Endothelial cell of umbilical vein (primary cell): Measurements from ENCODE around the gene PPM1L. TPM values are rescaled to one million over a fixed set of nuclear protein-coding genes. Genes with fewer than 3 reads are reported as not detected.

Source experiments
- BruUV-seq: library from RNA; stranded (reverse); fragments of 400-500 nt; replicated peaks from 2 replicates; lab custom pipeline; 2021; lab: Mats Ljungman, UMichigan
- CTCF ChIA-PET: fragments of 300-600, 350-600 bp; sonication (Branson Sonifier 250); formaldehyde crosslinking; loops from one replicate; lab custom pipeline; 2021; ENCODE audit warnings: antibody characterized with exemption, inconsistent platforms; lab: Charles Lee
- POLR2A ChIA-PET: fragments of 300-600, 350-600 bp; sonication (Branson Sonifier 250); formaldehyde crosslinking; loops from one replicate; lab custom pipeline; 2021; ENCODE audit warnings: antibody characterized with exemption, inconsistent platforms; lab: Charles Lee
- DNase-seq: peaks from one replicate; pipeline ENCODE4 v3.0.0-alpha.2; 2011; ENCODE audit warnings: low read depth, low spot score
- FAIRE-seq: peaks from 2 replicates; lab custom pipeline; 2011; peaks lifted over from hg19 to GRCh38; lab: Jason Lieb, UNC
- H2AFZ ChIP-seq: 2 replicates; pipeline ENCODE4 v1.6.0; 2012; ENCODE audit warnings: low read depth, low read length, control low read depth, inconsistent platforms
- H3K27ac ChIP-seq: 2 replicates; pipeline ENCODE4 v1.5.1; 2011; ENCODE audit warnings: low read depth, mild to moderate bottlenecking, control low read depth, low read length, moderate library complexity; ENCODE audit not compliant: insufficient read depth
- H3K27me3 ChIP-seq, 2 experiments: 2 replicates each; pipeline versions ENCODE4 v1.6.0 to v1.6.1; 2011; ENCODE audit warnings: low read length in 2 of 2, mixed read lengths in 1 of 2; ENCODE audit not compliant: control insufficient read depth in 2 of 2, insufficient read depth in 2 of 2
- H3K36me3 ChIP-seq, 2 experiments: 2 replicates in 1 of 2; 3 replicates in 1 of 2; pipeline ENCODE4 v1.5.1; 2011; ENCODE audit warnings: low read length in 2 of 2, mild to moderate bottlenecking in 1 of 2, moderate library complexity in 1 of 2; ENCODE audit not compliant: control insufficient read depth in 2 of 2, insufficient read depth in 2 of 2; ENCODE audit errors: extremely low read depth in 1 of 2
- H3K4me1 ChIP-seq: 3 replicates; pipeline ENCODE4 v1.5.1; 2011; ENCODE audit warnings: mild to moderate bottlenecking, low read length; ENCODE audit not compliant: control insufficient read depth, insufficient read depth; ENCODE audit errors: extremely low read depth
- H3K4me2 ChIP-seq: 2 replicates; pipeline ENCODE4 v1.6.1; 2011; ENCODE audit warnings: low read length, control low read depth, mixed read lengths; ENCODE audit not compliant: insufficient read depth
- H3K4me3 ChIP-seq, 3 experiments: fragments of 200-600 bp in 1 of 3; sonication (generic), shearing (Covaris generic) in 1 of 3; replicated peaks in 1 of 3; 2 replicates each; pipeline ENCODE4 v1.5.1; 2011 to 2016; ENCODE audit warnings: control low read depth in 3 of 3, low read length in 3 of 3, mild to moderate bottlenecking in 2 of 3, inconsistent platforms in 1 of 3, low read depth in 1 of 3, moderate library complexity in 1 of 3; ENCODE audit not compliant: insufficient read depth in 1 of 3
- H3K79me2 ChIP-seq: 2 replicates; pipeline ENCODE4 v1.6.0; 2012; ENCODE audit warnings: low read length, inconsistent platforms; ENCODE audit not compliant: control insufficient read depth, insufficient read depth
- H3K9ac ChIP-seq: replicated peaks from 2 replicates; pipeline ENCODE3; 2011; ENCODE audit warnings: low read length, control low read depth; ENCODE audit not compliant: insufficient read depth; ENCODE audit errors: extremely low read depth
- H3K9me1 ChIP-seq: replicated peaks from 3 replicates; pipeline ENCODE4 v1.6.0; 2011; ENCODE audit warnings: mild to moderate bottlenecking, low read length; ENCODE audit not compliant: control insufficient read depth, insufficient read depth; ENCODE audit errors: extremely low read depth
- H3K9me3 ChIP-seq: replicated peaks from 2 replicates; pipeline ENCODE4 v1.5.1; 2012; ENCODE audit warnings: low read length, inconsistent platforms; ENCODE audit not compliant: control insufficient read depth, insufficient read depth
- H4K20me1 ChIP-seq: replicated peaks from 2 replicates; pipeline ENCODE3; 2011; ENCODE audit warnings: mild to moderate bottlenecking, low read length; ENCODE audit not compliant: control insufficient read depth, insufficient read depth; ENCODE audit errors: extremely low read depth
- CTCF ChIP-seq, 2 donors: IDR thresholded peaks; 1 replicate in 1 of 2; 2 replicates in 1 of 2; pipeline ENCODE4 v1.5.1; 2011; ENCODE audit warnings: low read length in 2 of 2, mild to moderate bottlenecking in 2 of 2, moderate library complexity in 2 of 2, control low read depth in 1 of 2, inconsistent platforms in 1 of 2, low read depth in 1 of 2; ENCODE audit not compliant: insufficient read depth in 1 of 2; ENCODE audit errors: extremely low read depth in 1 of 2
- EZH2 ChIP-seq: IDR thresholded peaks from 2 replicates; pipeline ENCODE4 v1.6.1; 2012; ENCODE audit warnings: borderline replicate concordance, low read depth, mild to moderate bottlenecking, moderate library complexity, low read length, inconsistent platforms; ENCODE audit not compliant: severe bottlenecking
- FOS ChIP-seq: IDR thresholded peaks from 2 replicates; pipeline ENCODE4 v1.6.1; 2011; ENCODE audit warnings: mild to moderate bottlenecking, low read length, moderate library complexity, borderline replicate concordance; ENCODE audit not compliant: insufficient read depth
- JUN ChIP-seq: IDR thresholded peaks from 2 replicates; pipeline ENCODE4 v1.6.1; 2011; ENCODE audit warnings: borderline replicate concordance, low read depth; ENCODE audit not compliant: insufficient read length, insufficient read depth
- MAX ChIP-seq: IDR thresholded peaks from 2 replicates; pipeline ENCODE4 v1.6.1; 2011; ENCODE audit not compliant: insufficient read depth, insufficient read length
- POLR2A ChIP-seq: IDR thresholded peaks from 2 replicates; pipeline ENCODE4 v1.6.1; 2012; ENCODE audit warnings: low read depth, mild to moderate bottlenecking, control low read depth, low read length
- dilution Hi-C: fragments of 300-500 bp; cut with MboI; formaldehyde crosslinking; loops from one replicate; pipeline ENCODE4 v1.15.0; 2019; ENCODE audit warnings: low sequenced_read_pairs; ENCODE audit not compliant: extremely low pct_ligation_motif_present
- intact Hi-C: fragments of 100-400 bp; cut with micrococcal nuclease; formaldehyde crosslinking; loops from one replicate; pipeline ENCODE4 v1.10.0; 2022
- polyA plus RNA-seq, 4 experiments: library from polyadenylated mRNA; depleted of rRNA in 3 of 4; stranded (reverse) in 3 of 4; unstranded in 1 of 4; fragments of >200 nt; gene quantifications; 2 replicates each; pipeline versions ENCODE4 v1.2.1 to v1.2.3, GENCODE V29; 2011 to 2012; ENCODE audit warnings: missing spikeins in 1 of 4
- total RNA-seq: library from RNA; stranded (reverse); gene quantifications from 2 replicates; pipeline ENCODE4 v1.2.3, GENCODE V29; 2021

PPM1L gene
- total and polyA plus RNA-seq, 2 donors (not counting 3 experiments of a cell fraction or from before 2014, with no cell fraction given): 0.63 to 2.9 TPM

GRCh38 chr3:160842021-160843005 is 86.3 kb downstream of the PPM1L start:
- Histone ChIP-seq H3K9me1 (peaks cover 2% of the 10 kb centered on the region), H3K9me3 (no peaks in the 10 kb centered on the region), H4K20me1 (no peaks in the 10 kb centered on the region), H3K27me3 (no peaks in the 10 kb centered on the region), H3K36me3 (no peaks in the 10 kb centered on the region), H3K79me2 (no peaks in the 10 kb centered on the region), H3K4me2 (no peak overlapping the region), H3K4me3 (no peak overlapping the region), H3K9ac (no peak overlapping the region), H3K27ac (no peak overlapping the region), H2AFZ (no peak overlapping the region), H3K4me1 (no peaks in the 10 kb centered on the region)
- intact Hi-C loops: no loop called here
- ChIA-PET POLR2A (no interaction called here), CTCF (interaction anchor here (0.6 to 1.3 kb wide), 2 partner anchors 9 to 12 kb away, joined by 3 to 5 read pairs; no protein-coding TSS in a partner anchor)
- no peak for DNase-seq
- dilution Hi-C loops: no loop called here
- no peak for FAIRE-seq
- no TSS peak for BruUV-seq
- TF ChIP-seq MAX (no peak), CTCF (IDR thresholded peaks at IDR 0.05; ENCODE audit: extremely low read depth in 1 of 2, insufficient read depth in 1 of 2, low read depth in 1 of 2, low read length in 2 of 2) (no peak), JUN (no peak), POLR2A (no peak), EZH2 (no peak), FOS (no peak)
